DOHH2 (cell line): ENCODE measurements around the gene EPHB1.

ENCODE experiments used
- CTCF ChIP-seq: fragments of 200-600 bp; sonication (generic); IDR thresholded peaks from one replicate; pipeline ENCODE4 v1.5.1; 2014; ENCODE audit warnings: antibody characterized with exemption, mild to moderate bottlenecking, low read depth, low read length; ENCODE audit not compliant: poor library complexity, severe bottlenecking
- EZH2phosphoT487 ChIP-seq: fragments of 200-600 bp; sonication (generic); IDR thresholded peaks from 2 replicates; pipeline ENCODE4 v1.6.1; 2017; ENCODE audit warnings: borderline replicate concordance, mild to moderate bottlenecking, antibody characterized with exemption, low read length, moderate library complexity, mixed read lengths

- TF ChIP-seq CTCF = no peak
- no peak for TF ChIP-seq EZH2phosphoT487
Observed at GRCh38 chr3:135068011-135068410, 273.0 kb downstream of the EPHB1 start.
